ENCODE measurements around the gene CEP295NL. TPM values are rescaled to one million over a fixed set of nuclear protein-coding genes. Genes with fewer than 3 reads are reported as not detected.
A peak's percentile ranks its signal among the peaks of the same experiment; 100 is the strongest.

Gene CEP295NL
- total RNA-seq, 3 donors from 2014 or later (not counting 1 experiment from before 2014, with no cell fraction given) = 0.52 to 2.7 (median 2.1) TPM

DNA sequence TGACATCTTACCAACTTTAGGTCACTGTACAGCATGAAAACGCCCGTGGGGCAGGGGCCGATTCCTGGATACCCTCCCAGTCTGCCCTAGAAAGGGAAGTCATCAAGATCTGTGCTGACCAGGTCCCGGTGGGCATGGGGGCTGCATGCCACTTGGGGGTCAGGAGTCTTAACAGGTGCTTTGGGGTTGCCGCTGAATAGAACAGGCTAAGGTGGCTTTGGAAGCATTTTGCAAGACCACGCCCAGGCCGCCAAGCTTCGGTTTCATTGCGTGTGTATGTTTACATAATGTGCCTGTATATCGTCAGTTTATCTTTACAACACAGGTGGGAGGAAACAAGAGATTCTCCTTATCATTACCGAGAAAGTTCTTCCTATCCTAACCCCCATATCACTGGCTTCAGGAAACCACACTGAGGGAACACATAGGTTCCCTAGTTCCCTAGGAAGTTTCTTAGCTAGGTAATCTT lies 49.0 kb downstream of the CEP295NL start:
- H3K27me3 ChIP-seq (ENCODE audit: control insufficient read depth, insufficient read depth, low read length) = no peaks in the 10 kb centered on the region
- H3K4me1 ChIP-seq (ENCODE audit: control insufficient read depth, insufficient read depth, low read length) = no peaks in the 10 kb centered on the region
- no peak overlapping the region for H3K27ac ChIP-seq (ENCODE audit: low read length)
- ATAC-seq (no peak), DNase-seq (no peak)
- H3K4me3 ChIP-seq (ENCODE audit: low read length) = no peak overlapping the region
- Mint-ChIP-seq H3K9me3 (no peaks in the 10 kb centered on the region), H3K27ac (no peak overlapping the region), H3K36me3 (no peaks in the 10 kb centered on the region), H3K27me3 (ENCODE audit: low read depth in 2 of 2) (no peaks in the 10 kb centered on the region), H3K4me1 (no peaks in the 10 kb centered on the region), H3K4me3 (no peak overlapping the region)
- intact Hi-C loops (cut with micrococcal nuclease) = no loop called here
- 81% methylated on average over 11 of the region's 11 CpGs for WGBS (ENCODE audit: insufficient coverage)
- TF ChIP-seq, protein P1, sequence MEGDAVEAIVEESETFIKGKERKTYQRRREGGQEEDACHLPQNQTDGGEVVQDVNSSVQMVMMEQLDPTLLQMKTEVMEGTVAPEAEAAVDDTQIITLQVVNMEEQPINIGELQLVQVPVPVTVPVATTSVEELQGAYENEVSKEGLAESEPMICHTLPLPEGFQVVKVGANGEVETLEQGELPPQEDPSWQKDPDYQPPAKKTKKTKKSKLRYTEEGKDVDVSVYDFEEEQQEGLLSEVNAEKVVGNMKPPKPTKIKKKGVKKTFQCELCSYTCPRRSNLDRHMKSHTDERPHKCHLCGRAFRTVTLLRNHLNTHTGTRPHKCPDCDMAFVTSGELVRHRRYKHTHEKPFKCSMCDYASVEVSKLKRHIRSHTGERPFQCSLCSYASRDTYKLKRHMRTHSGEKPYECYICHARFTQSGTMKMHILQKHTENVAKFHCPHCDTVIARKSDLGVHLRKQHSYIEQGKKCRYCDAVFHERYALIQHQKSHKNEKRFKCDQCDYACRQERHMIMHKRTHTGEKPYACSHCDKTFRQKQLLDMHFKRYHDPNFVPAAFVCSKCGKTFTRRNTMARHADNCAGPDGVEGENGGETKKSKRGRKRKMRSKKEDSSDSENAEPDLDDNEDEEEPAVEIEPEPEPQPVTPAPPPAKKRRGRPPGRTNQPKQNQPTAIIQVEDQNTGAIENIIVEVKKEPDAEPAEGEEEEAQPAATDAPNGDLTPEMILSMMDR (IDR thresholded peaks at IDR 0.05) = no peak
- no peaks in the 10 kb centered on the region for H3K9me3 ChIP-seq (ENCODE audit: control insufficient read depth, insufficient read depth, low read length)
- no peaks in the 10 kb centered on the region for H3K36me3 ChIP-seq (ENCODE audit: control insufficient read depth, insufficient read depth, low read length)

DNA sequence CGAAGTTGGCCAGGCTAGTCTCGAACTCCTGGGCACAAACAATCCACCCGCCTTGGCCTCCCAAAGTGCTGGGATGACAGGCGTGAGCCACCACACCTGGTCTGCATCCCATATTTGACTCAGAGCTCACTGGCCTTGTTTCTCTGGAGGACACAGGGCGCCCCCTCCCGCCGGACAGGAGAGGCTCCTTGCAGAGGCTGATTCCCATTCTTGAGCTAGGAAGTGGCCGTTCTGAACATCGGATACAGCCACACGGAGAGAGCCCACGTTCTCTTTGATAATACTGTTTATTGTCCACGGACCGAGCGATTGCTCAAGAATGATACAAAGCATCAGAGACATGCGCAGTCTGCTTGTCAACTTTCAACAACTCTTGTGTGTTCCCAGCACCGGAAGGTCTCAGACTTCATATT lies 50.3 kb downstream of the CEP295NL start:
- no peaks in the 10 kb centered on the region for H3K9me3 ChIP-seq (ENCODE audit: control insufficient read depth, insufficient read depth, low read length)
- no peak overlapping the region for H3K27ac Mint-ChIP-seq
- TF ChIP-seq, protein P1 (IDR thresholded peaks at IDR 0.05) = no peak
- H3K27ac ChIP-seq (ENCODE audit: low read length) = no peak overlapping the region
- no peaks in the 10 kb centered on the region for H3K36me3 Mint-ChIP-seq
- H3K4me1 Mint-ChIP-seq = no peaks in the 10 kb centered on the region
- DNase-seq = no peak
- ATAC-seq = no peak
- H3K36me3 ChIP-seq (ENCODE audit: control insufficient read depth, insufficient read depth, low read length) = no peaks in the 10 kb centered on the region
- intact Hi-C loops (cut with micrococcal nuclease) = no loop called here
- H3K4me3 ChIP-seq (ENCODE audit: low read length) = no peak overlapping the region
- H3K4me3 Mint-ChIP-seq = no peak overlapping the region
- H3K4me1 ChIP-seq (ENCODE audit: control insufficient read depth, insufficient read depth, low read length) = no peaks in the 10 kb centered on the region
- no peaks in the 10 kb centered on the region for H3K27me3 Mint-ChIP-seq (ENCODE audit: low read depth in 2 of 2)
- no peaks in the 10 kb centered on the region for H3K27me3 ChIP-seq (ENCODE audit: control insufficient read depth, insufficient read depth, low read length)
- no peaks in the 10 kb centered on the region for H3K9me3 Mint-ChIP-seq
- 92% methylated on average over 16 of the region's 16 CpGs for WGBS (ENCODE audit: insufficient coverage)

DNA sequence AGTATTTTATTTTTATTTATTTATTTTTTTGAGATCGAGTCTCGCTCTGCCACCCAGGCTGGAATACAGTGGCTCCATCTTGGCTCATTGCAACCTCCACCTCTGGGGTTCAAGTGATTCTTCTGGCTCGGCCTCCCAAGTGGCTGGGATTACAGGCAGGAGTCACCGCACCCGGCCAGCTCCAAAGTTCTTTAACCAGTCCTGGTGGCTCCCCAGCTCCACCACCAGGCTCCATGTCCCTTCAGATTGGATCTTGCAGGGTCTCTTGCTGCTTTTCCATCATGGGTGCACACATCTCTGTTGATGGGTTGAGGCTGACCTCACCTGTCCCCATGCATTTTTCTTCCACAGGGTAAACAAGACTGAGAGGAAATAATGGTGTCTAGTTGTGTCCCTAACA lies 54.0 kb downstream of the CEP295NL start:
- H3K27me3 ChIP-seq (ENCODE audit: control insufficient read depth, insufficient read depth, low read length) = no peaks in the 10 kb centered on the region
- no peaks in the 10 kb centered on the region for H3K9me3 ChIP-seq (ENCODE audit: control insufficient read depth, insufficient read depth, low read length)
- no peak overlapping the region for H3K4me3 Mint-ChIP-seq
- H3K4me1 ChIP-seq (ENCODE audit: control insufficient read depth, insufficient read depth, low read length) = no peaks in the 10 kb centered on the region
- no peaks in the 10 kb centered on the region for H3K36me3 ChIP-seq (ENCODE audit: control insufficient read depth, insufficient read depth, low read length)
- H3K36me3 Mint-ChIP-seq = no peaks in the 10 kb centered on the region
- 96% methylated on average over 5 of the region's 5 CpGs for WGBS (ENCODE audit: insufficient coverage)
- DNase-seq = no peak
- H3K4me1 Mint-ChIP-seq = no peaks in the 10 kb centered on the region
- no peak for ATAC-seq
- TF ChIP-seq, protein P1 (IDR thresholded peaks at IDR 0.05) = no peak
- H3K27ac Mint-ChIP-seq = no peak overlapping the region
- intact Hi-C loops (cut with micrococcal nuclease) = no loop called here
- H3K4me3 ChIP-seq (ENCODE audit: low read length) = no peak overlapping the region
- H3K9me3 Mint-ChIP-seq = no peaks in the 10 kb centered on the region
- no peak overlapping the region for H3K27ac ChIP-seq (ENCODE audit: low read length)
- no peaks in the 10 kb centered on the region for H3K27me3 Mint-ChIP-seq (ENCODE audit: low read depth in 2 of 2)

DNA sequence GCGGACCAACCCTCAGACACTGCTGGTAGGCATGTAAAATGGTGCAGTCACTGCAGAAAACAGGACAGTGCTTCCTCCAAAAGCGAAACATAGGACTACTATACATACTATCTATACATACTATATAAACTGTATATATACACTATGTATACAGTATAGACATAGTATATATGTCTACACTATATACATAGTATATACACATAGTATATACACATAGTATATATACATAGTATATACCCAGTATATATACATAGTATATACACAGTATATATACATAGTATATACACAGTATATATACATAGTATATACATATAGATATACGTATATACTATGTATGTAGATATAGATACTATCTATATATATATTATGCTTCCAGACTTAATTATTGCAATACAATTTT lies 55.9 kb downstream of the CEP295NL start:
- Mint-ChIP-seq H3K9me3 (no peaks in the 10 kb centered on the region), H3K27ac (no peak overlapping the region), H3K4me1 (no peaks in the 10 kb centered on the region), H3K4me3 (no peak overlapping the region), H3K27me3 (ENCODE audit: low read depth in 2 of 2) (no peaks in the 10 kb centered on the region), H3K36me3 (no peaks in the 10 kb centered on the region)
- ATAC-seq (peak in 1 of 3 donors; percentile 21), DNase-seq (no peak)
- no peaks in the 10 kb centered on the region for H3K4me1 ChIP-seq (ENCODE audit: control insufficient read depth, insufficient read depth, low read length)
- H3K27ac ChIP-seq (ENCODE audit: low read length) = no peak overlapping the region
- TF ChIP-seq, protein P1 (IDR thresholded peaks at IDR 0.05) = no peak
- H3K4me3 ChIP-seq (ENCODE audit: low read length) = no peak overlapping the region
- whole genome bisulfite sequencing (ENCODE audit: insufficient coverage) = 83% methylated on average over 1 of the region's 3 CpGs
- intact Hi-C loops (cut with micrococcal nuclease) = no loop called here
- no peaks in the 10 kb centered on the region for H3K36me3 ChIP-seq (ENCODE audit: control insufficient read depth, insufficient read depth, low read length)
- no peaks in the 10 kb centered on the region for H3K27me3 ChIP-seq (ENCODE audit: control insufficient read depth, insufficient read depth, low read length)
- no peaks in the 10 kb centered on the region for H3K9me3 ChIP-seq (ENCODE audit: control insufficient read depth, insufficient read depth, low read length)
